GM12874 (cell line): ENCODE results near the gene SLC7A9.

Experiments
- CTCF ChIP-seq: IDR thresholded peaks from 2 replicates; pipeline ENCODE4 v1.5.1; 2011; ENCODE audit warnings: low read depth, mild to moderate bottlenecking, control low read depth, low read length, moderate library complexity; ENCODE audit not compliant: insufficient read depth

The SLC7A9 gene

DNA sequence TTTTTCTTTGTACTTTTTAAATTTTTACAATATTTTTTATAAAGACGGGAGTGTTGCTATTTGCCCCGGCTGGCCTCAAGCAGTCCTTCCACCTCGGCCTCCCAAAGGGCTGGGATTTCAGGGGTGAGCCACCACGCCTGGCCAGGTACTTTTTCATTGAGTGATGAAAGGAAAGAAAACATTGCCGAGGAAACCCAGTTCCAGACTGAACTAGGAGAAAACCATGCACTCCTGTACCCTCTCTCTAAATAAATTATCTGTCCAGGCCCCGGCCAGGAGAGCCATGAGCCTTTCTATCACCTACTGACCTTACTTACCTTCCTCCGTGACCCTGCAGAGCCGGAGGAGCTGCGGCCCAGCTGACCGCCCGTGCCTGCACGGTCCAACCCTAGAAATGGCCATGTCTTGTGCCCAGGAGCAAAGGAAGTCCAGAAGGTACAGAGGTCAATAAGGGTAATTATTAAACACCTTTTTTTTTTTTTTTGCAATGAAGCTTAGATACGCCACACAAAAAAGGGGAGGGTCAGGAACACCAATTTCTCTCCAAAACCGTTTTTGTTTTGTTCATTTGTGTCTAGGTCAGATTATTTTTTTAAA, at the start of gene SLC7A9:
Gene SLC7A9, minus strand, starts transcription at position 399 of the 597 bp plus-strand sequence. CDS start 1,233 bp downstream, outside the sequence.
- no peak for TF ChIP-seq CTCF

DNA sequence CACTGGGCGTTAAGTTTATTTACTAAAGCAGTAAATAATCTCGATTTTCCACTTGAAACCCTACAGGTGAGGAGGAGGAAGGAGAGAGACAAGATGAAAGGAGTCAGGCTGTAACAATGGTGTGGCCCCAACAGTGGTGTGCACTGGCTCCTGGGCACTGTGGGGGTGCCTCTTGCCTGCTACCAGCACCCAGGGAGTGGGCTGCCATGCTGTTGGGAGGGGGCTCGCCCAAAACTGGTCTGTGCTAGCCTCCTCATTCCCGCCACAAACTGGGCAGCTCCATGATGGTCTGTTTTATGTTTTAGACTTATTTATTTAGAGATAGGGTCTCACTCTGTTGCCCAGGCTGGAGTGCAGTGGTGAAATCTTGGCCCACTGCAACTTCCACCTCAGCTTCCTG, 49.8 kb upstream of the SLC7A9 start:
- TF ChIP-seq CTCF, result no peak

- no peak for TF ChIP-seq CTCF
Observed at GRCh38 chr19:32917616-32917996, 48.0 kb upstream of the SLC7A9 start.

DNA sequence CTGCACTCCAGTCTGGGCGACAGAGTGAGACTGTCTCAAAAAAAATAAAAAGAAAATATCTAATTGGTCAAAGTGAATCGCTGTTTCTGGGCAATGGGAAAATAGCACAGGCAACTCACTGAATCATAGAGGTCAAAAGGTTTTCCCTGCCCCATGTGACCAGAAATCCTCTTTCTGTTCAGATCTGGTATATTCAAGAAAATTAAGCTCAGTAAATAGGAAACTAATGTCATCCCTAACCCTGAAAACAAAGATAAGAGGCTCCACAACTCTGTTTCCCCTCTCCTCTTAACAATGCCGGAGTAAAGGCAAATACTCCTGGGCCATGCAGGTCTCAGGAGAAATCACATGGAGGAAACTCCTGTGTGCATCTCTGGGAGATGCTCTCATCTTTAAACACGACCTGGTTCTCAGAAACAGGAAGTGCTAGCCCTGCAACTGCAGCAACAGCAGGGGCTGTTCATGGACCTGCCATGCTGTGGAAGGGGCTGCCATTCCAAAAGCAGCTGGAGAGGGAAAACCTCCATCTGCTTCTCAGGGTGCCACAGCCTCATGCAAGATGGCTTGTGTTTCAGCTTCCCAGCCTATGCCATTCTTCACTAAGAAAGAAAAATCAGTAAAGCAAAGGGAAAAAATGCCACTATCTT, 47.5 kb upstream of the SLC7A9 start:
- TF ChIP-seq CTCF, result no peak

GRCh38 chr19:32914879-32915660, 45.5 kb upstream of the SLC7A9 start:
- no peak for TF ChIP-seq CTCF

DNA sequence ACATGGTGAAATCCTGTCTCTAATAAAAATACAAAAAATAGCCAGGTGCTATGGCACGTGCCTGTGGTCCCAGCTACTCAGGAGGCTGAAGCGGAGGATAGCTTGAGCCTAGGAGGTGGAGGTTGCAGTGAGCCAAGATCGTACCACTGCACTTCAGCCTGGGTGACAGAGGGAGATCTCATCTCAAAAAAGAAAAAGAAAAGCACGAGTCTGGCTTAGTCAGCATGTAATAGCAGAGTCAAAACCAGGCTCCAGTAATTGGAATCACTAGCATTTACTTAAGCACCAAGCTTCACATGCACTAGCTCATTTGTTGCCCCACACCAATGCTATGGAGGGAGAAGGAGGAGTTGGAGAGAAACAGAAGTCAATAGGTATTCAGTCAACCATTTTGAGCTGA, 41.9 kb upstream of the SLC7A9 start:
- no peak for TF ChIP-seq CTCF

GRCh38 chr19:32910874-32911273, 41.3 kb upstream of the SLC7A9 start:
- no peak for TF ChIP-seq CTCF
